HEK293T (cell line): ENCODE results near the gene KCNMA1.

Experiments
- CTCF ChIA-PET: fragments of 350-600 bp; formaldehyde crosslinking; extraction: SDS; loops from one replicate; lab custom pipeline; 2021; ENCODE audit warnings: antibody characterized with exemption, inconsistent platforms; lab: Yijun Ruan, JAX
- POLR2A ChIA-PET: fragments of 350-600 bp; formaldehyde crosslinking; extraction: SDS; loops from one replicate; lab custom pipeline; 2020; ENCODE audit warnings: antibody characterized with exemption, inconsistent platforms; lab: Yijun Ruan, JAX
- DNase-seq: peaks from one replicate; pipeline ENCODE4 v3.0.0; 2012; ENCODE audit warnings: mixed read lengths; ENCODE audit errors: extremely low spot score
- ARNT ChIP-seq: fragments of 450-650 bp; IDR thresholded peaks from 2 replicates; pipeline ENCODE4 v1.6.1; 2017; ENCODE audit warnings: mild to moderate bottlenecking
- BHLHE40 ChIP-seq: fragments of 450-650 bp; IDR thresholded peaks from 2 replicates; pipeline ENCODE4 v1.6.1; 2016; ENCODE audit warnings: mild to moderate bottlenecking, moderate library complexity, borderline replicate concordance
- CTBP1 ChIP-seq: fragments of 450-650 bp; IDR thresholded peaks from 2 replicates; pipeline ENCODE4 v1.6.1; 2016; ENCODE audit warnings: borderline replicate concordance
- ELF4 ChIP-seq: fragments of 450-650 bp; IDR thresholded peaks from 2 replicates; pipeline ENCODE4 v1.6.1; 2017; ENCODE audit warnings: antibody characterized with exemption
- FOXA1 ChIP-seq: fragments of 450-650 bp; IDR thresholded peaks from 2 replicates; pipeline ENCODE4 v1.6.1; 2016; ENCODE audit warnings: mild to moderate bottlenecking
- FOXK2 ChIP-seq: fragments of 450-650 bp; IDR thresholded peaks from 2 replicates; pipeline ENCODE4 v1.6.1; 2016; ENCODE audit warnings: mild to moderate bottlenecking
- FOXM1 ChIP-seq: fragments of 450-650 bp; IDR thresholded peaks from 2 replicates; pipeline ENCODE4 v1.6.1; 2017; ENCODE audit warnings: mild to moderate bottlenecking, borderline replicate concordance
- HDGF ChIP-seq: fragments of 450-650 bp; IDR thresholded peaks from 2 replicates; pipeline ENCODE4 v1.6.1; 2017; ENCODE audit warnings: antibody characterized with exemption, borderline replicate concordance
- L3MBTL2 ChIP-seq: fragments of 450-650 bp; conservative IDR thresholded peaks from 2 replicates; pipeline ENCODE4 v1.6.1; 2016; ENCODE audit warnings: mild to moderate bottlenecking
- LEF1 ChIP-seq: fragments of 450-650 bp; IDR thresholded peaks from 2 replicates; pipeline ENCODE4 v1.6.1; 2017; ENCODE audit warnings: mild to moderate bottlenecking, borderline replicate concordance
- NFRKB ChIP-seq: fragments of 450-650 bp; IDR thresholded peaks from 2 replicates; pipeline ENCODE4 v1.6.1; 2016; ENCODE audit warnings: mild to moderate bottlenecking, moderate library complexity
- PKNOX1 ChIP-seq: fragments of 450-650 bp; IDR thresholded peaks from 2 replicates; pipeline ENCODE4 v1.6.1; 2016
- SP1 ChIP-seq: fragments of 450-650 bp; IDR thresholded peaks from 2 replicates; pipeline ENCODE4 v1.6.1; 2017
- SUZ12 ChIP-seq: fragments of 450-650 bp; IDR thresholded peaks from 2 replicates; pipeline ENCODE4 v1.6.1; 2016; ENCODE audit warnings: mild to moderate bottlenecking
- TARDBP ChIP-seq: fragments of 450-650 bp; IDR thresholded peaks from 2 replicates; pipeline ENCODE4 v1.6.1; 2016
- ZNF384 ChIP-seq: fragments of 450-650 bp; IDR thresholded peaks from 2 replicates; pipeline ENCODE4 v1.6.1; 2016

The KCNMA1 gene

GRCh38 chr10:77398558-77398957, 239.1 kb downstream of the KCNMA1 start:
- TF ChIP-seq L3MBTL2 = no peak
- no peak for TF ChIP-seq FOXK2
- TF ChIP-seq HDGF = no peak
- no peak for TF ChIP-seq FOXM1
- TF ChIP-seq CTBP1 = no peak
- TF ChIP-seq ARNT = no peak
- no peak for TF ChIP-seq SUZ12
- TF ChIP-seq PKNOX1 = no peak
- CTCF ChIA-PET = no interaction called here
- no peak for DNase-seq
- POLR2A ChIA-PET = no interaction called here

- TF ChIP-seq ZNF384 (no peak), BHLHE40 (no peak), SUZ12 (no peak), FOXM1 (no peak), LEF1 (no peak), L3MBTL2 (no peak), NFRKB (no peak), SP1 (no peak), ARNT (no peak), CTBP1 (no peak), ELF4 (no peak), FOXA1 (no peak), TARDBP (no peak), PKNOX1 (no peak), HDGF (no peak), FOXK2 (no peak)
- POLR2A ChIA-PET = no interaction called here
- CTCF ChIA-PET = no interaction called here
- DNase-seq = no peak
Measured at GRCh38 chr10:77397103-77397502, 240.5 kb downstream of the KCNMA1 start.

GRCh38 chr10:77396290-77396689, 241.3 kb downstream of the KCNMA1 start:
- TF ChIP-seq ELF4 = no peak
- no peak for TF ChIP-seq L3MBTL2
- TF ChIP-seq PKNOX1 = no peak
- TF ChIP-seq TARDBP = no peak
- CTCF ChIA-PET = no interaction called here
- POLR2A ChIA-PET = no interaction called here
- no peak for DNase-seq

- CTCF ChIA-PET = interaction anchor here (1.4 kb wide), 1 partner anchor 69 kb away, joined by 3 read pairs; no protein-coding TSS in a partner anchor
Measured at GRCh38 chr10:77393821-77394501, 243.6 kb downstream of the KCNMA1 start.

GRCh38 chr10:77393411-77393810, 244.2 kb downstream of the KCNMA1 start:
- ChIA-PET POLR2A (no interaction called here), CTCF (interaction anchor here (0.6 to 0.7 kb wide), 2 partner anchors 8 to 65 kb away, joined by 3 read pairs; no protein-coding TSS in a partner anchor)
- TF ChIP-seq FOXM1 (no peak), ELF4 (no peak), SUZ12 (no peak), SP1 (no peak), LEF1 (no peak), TARDBP (no peak), ARNT (no peak), L3MBTL2 (no peak), BHLHE40 (no peak), CTBP1 (no peak), FOXA1 (no peak)
- no peak for DNase-seq

More at GRCh38 chr10:77393821-77394501, 243.6 kb downstream of the KCNMA1 start:
- POLR2A ChIA-PET = no interaction called here
- TF ChIP-seq ARNT = no peak
- no peak for TF ChIP-seq LEF1
- no peak for TF ChIP-seq FOXM1
- TF ChIP-seq BHLHE40 = no peak
- no peak for TF ChIP-seq HDGF
- no peak for TF ChIP-seq SUZ12
- no peak for TF ChIP-seq NFRKB
- no peak for TF ChIP-seq PKNOX1
- no peak for TF ChIP-seq FOXK2
- TF ChIP-seq FOXA1 = no peak
- TF ChIP-seq TARDBP = no peak
- TF ChIP-seq CTBP1 = no peak
- no peak for TF ChIP-seq L3MBTL2
- no peak for TF ChIP-seq SP1
- TF ChIP-seq ELF4 = no peak
- no peak for TF ChIP-seq ZNF384
- no peak for DNase-seq

DNA sequence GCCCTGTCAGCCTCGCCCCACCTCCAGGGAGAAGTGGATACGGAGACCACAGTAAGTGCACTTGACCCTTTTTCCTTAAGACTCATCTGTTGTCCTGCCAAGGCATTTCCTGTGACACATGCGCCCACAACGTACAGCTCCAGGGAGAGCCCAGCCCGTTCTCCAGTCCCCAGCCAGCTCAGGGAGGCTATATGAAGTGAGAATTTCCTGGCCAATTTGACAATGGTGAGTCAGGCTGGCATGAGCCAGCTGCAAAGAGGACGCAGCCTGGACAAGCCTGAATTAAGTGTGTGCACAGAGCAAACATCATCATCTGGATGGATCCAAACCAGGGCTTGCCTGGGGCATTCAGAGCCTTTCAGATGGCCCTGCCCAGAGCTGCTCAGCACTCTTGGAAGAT, 244.8 kb downstream of the KCNMA1 start:
- ChIA-PET POLR2A (interaction anchor here (1.2 kb wide), 1 partner anchor 15 kb away, joined by 3 read pairs; no protein-coding TSS in a partner anchor), CTCF (interaction anchor here (0.6 to 2.1 kb wide), 6 partner anchors 9 to 65 kb away, joined by 3 to 9 read pairs (median 4); no protein-coding TSS in a partner anchor)
- no peak for TF ChIP-seq ARNT
- no peak for TF ChIP-seq FOXM1
- TF ChIP-seq FOXK2 = no peak
- no peak for TF ChIP-seq TARDBP
- no peak for TF ChIP-seq SP1
- no peak for TF ChIP-seq SUZ12
- no peak for TF ChIP-seq LEF1
- DNase-seq = no peak
